Uterus (tissue), 2 donors: ENCODE data around the gene PLK5.

Experiments
- POLR2A ChIP-seq, 2 donors: fragments of 450-650 bp; IDR thresholded peaks; one replicate each; pipeline ENCODE4 v1.6.1; 2016; ENCODE audit warnings: antibody characterized with exemption in 2 of 2, mild to moderate bottlenecking in 1 of 2, moderate library complexity in 1 of 2
- TF ChIP-seq, protein P1 (sequence below), 4 experiments: fragments of 200-600 bp in 2 of 4; fragments of 450-650 bp in 2 of 4; sonication (generic) in 2 of 4; IDR thresholded peaks; one replicate each; pipeline ENCODE4 v1.5.1; 2016 to 2019; ENCODE audit warnings: antibody characterized with exemption in 4 of 4, mild to moderate bottlenecking in 2 of 4, moderate library complexity in 1 of 4

DNA sequence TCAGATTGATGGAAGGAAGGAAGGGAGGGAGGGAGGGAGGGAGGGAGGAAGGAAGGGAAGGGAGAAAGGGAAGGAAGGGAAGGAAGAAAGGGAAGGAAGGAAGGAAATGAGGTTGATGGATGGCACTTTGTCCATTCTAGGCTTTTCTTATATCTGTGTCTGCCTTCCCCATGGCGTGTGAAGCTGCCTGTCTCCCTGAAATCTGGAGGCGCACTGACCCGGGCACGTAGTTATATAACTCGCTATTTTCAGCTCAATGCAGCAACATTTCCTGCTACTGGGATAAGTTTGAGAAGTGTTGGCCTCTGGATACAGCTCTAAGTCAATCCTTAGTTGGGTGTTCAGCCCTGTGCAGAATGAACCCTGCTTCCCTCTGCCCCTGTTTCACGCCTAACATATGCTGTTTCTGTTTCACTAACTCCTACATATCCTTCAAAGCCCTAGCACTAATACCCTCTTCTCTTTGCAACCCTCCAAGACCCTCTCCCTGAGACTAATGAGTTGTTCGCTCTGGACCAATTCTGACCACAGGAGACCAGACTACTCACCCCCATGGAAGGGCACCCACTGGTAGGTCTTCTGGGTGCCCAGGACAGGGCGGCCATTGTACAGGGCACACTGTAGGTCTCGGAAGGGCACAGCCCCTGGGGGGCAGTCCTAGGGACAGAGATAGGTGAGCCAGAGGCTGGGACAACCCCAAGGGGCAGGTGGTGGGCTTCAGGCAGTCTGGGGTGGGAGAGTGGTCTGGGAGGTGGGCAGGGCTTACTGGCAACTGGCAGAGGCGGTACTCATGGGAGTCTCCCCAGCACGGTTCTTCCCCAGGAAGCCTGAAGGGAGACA lies 14.1 kb upstream of the PLK5 start:
- TF ChIP-seq, protein P1, sequence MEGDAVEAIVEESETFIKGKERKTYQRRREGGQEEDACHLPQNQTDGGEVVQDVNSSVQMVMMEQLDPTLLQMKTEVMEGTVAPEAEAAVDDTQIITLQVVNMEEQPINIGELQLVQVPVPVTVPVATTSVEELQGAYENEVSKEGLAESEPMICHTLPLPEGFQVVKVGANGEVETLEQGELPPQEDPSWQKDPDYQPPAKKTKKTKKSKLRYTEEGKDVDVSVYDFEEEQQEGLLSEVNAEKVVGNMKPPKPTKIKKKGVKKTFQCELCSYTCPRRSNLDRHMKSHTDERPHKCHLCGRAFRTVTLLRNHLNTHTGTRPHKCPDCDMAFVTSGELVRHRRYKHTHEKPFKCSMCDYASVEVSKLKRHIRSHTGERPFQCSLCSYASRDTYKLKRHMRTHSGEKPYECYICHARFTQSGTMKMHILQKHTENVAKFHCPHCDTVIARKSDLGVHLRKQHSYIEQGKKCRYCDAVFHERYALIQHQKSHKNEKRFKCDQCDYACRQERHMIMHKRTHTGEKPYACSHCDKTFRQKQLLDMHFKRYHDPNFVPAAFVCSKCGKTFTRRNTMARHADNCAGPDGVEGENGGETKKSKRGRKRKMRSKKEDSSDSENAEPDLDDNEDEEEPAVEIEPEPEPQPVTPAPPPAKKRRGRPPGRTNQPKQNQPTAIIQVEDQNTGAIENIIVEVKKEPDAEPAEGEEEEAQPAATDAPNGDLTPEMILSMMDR (IDR thresholded peaks at IDR 0.05): no peak
- TF ChIP-seq POLR2A (IDR thresholded peaks at IDR 0.05): no peak
